HG03575 (cell line): ENCODE results near the gene MEGF11.

Experiments used
- ATAC-seq: cut with Tn5 transposase; IDR thresholded peaks from one replicate; pipeline ENCODE4 v1.9.1; 2021; ENCODE audit not compliant: unreplicated experiment, insufficient number of reproducible peaks, low FRiP score; ENCODE audit errors: extremely low read depth

MEGF11 gene

GRCh38 chr15:65912235-65912634 is 341.3 kb downstream of the MEGF11 start:
- no peak for ATAC-seq

GRCh38 chr15:65910341-65910740 is 343.2 kb downstream of the MEGF11 start:
- ATAC-seq: no peak

- ATAC-seq: no peak
These were observed 343.7 kb downstream of the MEGF11 start for GRCh38 chr15:65909831-65910230.

GRCh38 chr15:65908876-65909275 is 344.7 kb downstream of the MEGF11 start:
- no peak for ATAC-seq

- ATAC-seq: no peak
These were observed 345.9 kb downstream of the MEGF11 start for GRCh38 chr15:65907661-65908060.

GRCh38 chr15:65906396-65906795 is 347.2 kb downstream of the MEGF11 start:
- no peak for ATAC-seq

- no peak for ATAC-seq
These were observed 349.2 kb downstream of the MEGF11 start for GRCh38 chr15:65904301-65904700.

GRCh38 chr15:65903296-65904073 is 350.1 kb downstream of the MEGF11 start:
- no peak for ATAC-seq

- no peak for ATAC-seq
These were observed 351.2 kb downstream of the MEGF11 start for GRCh38 chr15:65902373-65902772.

GRCh38 chr15:65901836-65902235 is 351.7 kb downstream of the MEGF11 start:
- no peak for ATAC-seq

GRCh38 chr15:65901336-65901735 is 352.2 kb downstream of the MEGF11 start:
- no peak for ATAC-seq

GRCh38 chr15:65900488-65900887 is 353.1 kb downstream of the MEGF11 start:
- no peak for ATAC-seq

- no peak for ATAC-seq
These were observed 357.3 kb downstream of the MEGF11 start for GRCh38 chr15:65896236-65896635.

- ATAC-seq: no peak
These were observed 360.5 kb downstream of the MEGF11 start for GRCh38 chr15:65893060-65893459.

- ATAC-seq: no peak
These were observed 364.6 kb downstream of the MEGF11 start for GRCh38 chr15:65888981-65889380.

- ATAC-seq: no peak
These were observed 366.0 kb downstream of the MEGF11 start for GRCh38 chr15:65887565-65887964.

- ATAC-seq: no peak
These were observed 367.8 kb downstream of the MEGF11 start for GRCh38 chr15:65885668-65886218.

GRCh38 chr15:65884511-65884910 is 369.0 kb downstream of the MEGF11 start:
- ATAC-seq: no peak

GRCh38 chr15:65883571-65883970 is 370.0 kb downstream of the MEGF11 start:
- ATAC-seq: no peak

GRCh38 chr15:65881766-65882434 is 371.6 kb downstream of the MEGF11 start:
- no peak for ATAC-seq
